Stimulated activated CD4-positive, alpha-beta T cell treated with anti-CD3 and anti-CD28 coated beads, TNF-alpha, amount 100 ng/mL, for 1 hour (primary cell): ENCODE data around the gene NIPAL4.
"Not testable (repeated sequence)": the region's sequence is repeated elsewhere in the genome, so short reads cannot be mapped to it uniquely, and the experiment has no call there.

Experiments
- DNase-seq, 3 donors: peaks; one replicate each; pipeline ENCODE4 v3.0.0-alpha.2; 2020; ENCODE audit warnings: low read depth in 3 of 3, low spot score in 1 of 3

Gene NIPAL4

DNA sequence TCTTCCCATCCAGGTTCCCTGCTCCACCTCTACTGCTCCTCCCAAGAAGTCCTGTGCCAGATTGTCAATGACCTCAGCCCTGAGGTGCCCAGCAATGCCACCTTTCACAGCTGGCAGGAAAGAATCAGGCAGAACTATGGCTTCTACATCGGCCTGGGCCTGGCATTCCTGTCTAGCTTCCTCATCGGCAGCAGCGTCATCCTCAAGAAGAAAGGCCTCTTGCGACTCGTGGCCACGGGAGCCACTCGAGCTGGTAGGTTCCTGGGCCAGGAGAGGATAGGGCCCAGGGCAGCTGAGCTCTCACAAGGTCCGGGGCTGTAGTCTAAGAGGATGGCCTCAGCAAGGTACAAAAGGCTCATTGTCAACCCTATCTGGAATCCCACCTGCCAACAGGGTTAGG lies 3.1 kb downstream of the NIPAL4 start:
- DNase-seq, result no peak

DNA sequence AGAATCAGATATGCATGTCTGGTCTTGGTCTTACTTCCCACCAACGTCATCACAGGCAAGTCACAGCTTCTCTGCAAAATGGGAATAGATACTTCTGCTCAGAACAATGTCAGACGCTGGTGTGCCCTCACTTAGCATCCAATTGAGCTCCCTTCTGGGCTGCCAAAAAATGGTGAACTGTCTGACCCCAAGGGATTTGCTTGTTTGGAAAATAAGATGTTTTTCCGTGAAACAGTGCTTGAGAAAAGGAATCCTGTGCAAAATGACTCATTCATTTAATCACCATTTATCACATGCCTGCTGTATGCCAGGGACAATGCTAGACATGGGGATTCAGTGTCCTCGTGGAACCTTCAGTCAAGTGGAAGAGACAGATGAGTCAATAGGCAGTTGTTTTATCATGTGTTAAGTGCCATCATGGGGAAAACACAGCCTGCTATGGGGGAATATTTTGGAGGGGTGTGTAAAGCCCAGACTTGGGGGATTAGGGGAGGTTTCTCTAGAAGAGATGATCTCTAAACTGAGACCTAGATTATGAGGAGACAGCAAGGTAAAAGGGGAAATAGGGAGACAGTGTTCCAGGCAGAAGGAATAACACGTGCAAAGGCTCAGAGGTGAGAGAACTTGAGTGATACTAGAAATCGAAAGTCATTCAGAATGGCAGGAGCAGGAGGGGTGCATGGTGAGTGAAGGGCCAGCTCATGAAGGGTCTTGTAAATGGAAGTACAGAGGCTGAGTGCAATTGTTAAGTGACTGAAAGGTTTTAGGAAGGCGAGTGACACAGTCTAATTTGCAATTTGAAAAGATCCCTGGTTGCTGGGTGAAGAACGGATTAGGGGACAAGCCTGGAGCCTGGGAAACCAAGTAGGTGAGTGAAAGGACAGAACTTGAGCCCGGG lies 3.9 kb downstream of the NIPAL4 start:
- DNase-seq, result no peak

DNA sequence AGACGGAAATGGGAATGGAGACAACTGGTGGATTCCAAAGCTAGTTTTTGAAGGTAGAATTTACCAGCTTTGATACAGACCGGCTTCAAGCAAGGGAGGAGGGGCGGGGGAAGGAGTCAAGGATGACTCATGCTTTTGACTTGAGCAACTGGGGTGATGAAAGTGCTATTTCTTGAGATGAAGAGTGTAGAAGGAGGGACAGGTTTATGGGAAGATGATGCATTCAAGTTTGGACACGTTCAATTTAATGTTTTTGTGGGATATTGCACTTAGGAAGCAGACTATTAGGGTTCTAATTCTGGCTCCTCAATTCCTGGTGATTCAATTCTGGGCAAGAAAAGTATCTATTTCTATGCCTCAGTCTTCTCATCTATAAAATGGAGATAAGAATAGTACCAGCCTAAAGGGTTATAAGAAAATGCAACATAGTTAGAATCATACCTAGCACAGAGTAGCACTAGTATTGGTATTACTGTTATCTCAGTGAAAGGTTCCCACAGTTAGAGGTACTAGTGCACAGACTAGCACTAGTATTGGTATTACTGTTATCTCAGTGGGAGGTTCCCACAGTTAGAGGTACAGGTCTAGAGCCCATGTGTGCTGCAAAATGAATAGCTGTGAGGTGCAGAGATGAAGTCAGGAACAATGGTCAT lies 4.6 kb downstream of the NIPAL4 start:
- peak in 1 of 3 donors; percentile 41 for DNase-seq

GRCh38 chr5:157468293-157468965 lies 8.4 kb downstream of the NIPAL4 start:
- DNase-seq, result no peak

GRCh38 chr5:157469073-157469472 lies 9.1 kb downstream of the NIPAL4 start:
- no peak for DNase-seq

- no peak for DNase-seq
These were observed 9.7 kb downstream of the NIPAL4 start for GRCh38 chr5:157469687-157470086.

DNA sequence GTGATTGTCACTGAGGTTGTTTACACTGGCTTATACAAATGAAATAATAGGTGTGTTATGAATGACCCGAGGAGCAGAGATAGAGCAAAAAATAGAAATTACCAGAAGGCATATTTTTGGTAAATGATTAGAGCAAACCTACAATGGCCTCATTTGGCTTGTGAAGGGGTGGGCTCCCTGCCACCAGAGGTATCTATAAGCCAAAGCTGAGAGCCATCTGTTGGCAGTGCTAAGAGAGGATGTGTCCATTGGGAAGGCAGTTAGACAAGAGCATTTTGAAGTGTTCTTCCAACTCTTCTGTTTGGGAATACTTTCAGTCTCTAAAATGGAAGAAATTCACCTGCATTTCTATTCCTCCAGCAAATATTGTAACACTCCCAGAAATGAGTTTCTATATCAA lies 10.6 kb downstream of the NIPAL4 start:
- DNase-seq, result no peak

- no peak for DNase-seq
These were observed 11.7 kb downstream of the NIPAL4 start for GRCh38 chr5:157471709-157472108.

DNA sequence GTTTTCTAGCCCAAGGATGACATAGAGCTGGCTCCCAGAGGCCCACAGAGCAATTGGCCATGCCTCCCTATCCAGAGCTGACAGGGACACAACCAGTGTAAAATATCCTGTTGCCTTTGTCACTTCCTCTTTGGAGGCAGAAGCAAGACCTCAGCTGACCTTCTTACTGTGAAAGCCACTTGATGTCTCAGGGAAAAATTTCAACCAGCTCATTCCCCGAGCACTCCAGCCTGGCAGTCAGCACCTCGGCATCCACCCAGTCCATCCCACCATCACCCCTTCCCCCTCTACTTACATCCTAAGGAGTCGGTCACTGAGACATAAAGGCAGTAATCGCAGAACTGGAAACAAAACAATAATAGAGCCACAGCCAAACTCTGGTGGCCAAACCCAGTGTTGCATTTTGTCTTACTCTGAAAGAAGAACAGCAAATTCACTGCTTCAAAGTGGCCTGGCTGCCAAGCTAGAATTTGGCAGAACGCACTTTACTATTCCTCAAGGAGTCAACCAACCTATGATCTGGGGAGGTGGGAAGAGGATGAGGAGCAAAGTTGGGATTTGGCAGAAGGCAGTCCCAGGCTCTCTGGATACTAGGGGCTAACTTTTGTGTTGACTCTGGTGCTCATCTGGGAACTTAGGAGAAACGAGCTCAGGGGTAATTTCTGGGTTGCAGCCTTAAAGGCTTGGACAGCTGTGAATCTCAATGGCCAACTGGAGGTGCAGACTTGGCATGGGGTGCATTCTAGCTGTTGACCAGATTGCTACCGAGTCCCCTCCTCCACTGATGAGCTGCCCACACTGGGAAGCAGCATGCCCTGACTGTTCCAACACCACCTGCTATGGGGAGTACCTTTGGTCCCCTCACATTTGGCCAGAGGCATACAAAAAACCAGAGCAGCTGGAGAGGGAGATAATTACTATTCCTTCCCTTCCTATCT lies 13.6 kb downstream of the NIPAL4 start:
- DNase-seq, result no peak

GRCh38 chr5:157475432-157475831 lies 15.4 kb downstream of the NIPAL4 start:
- DNase-seq, result no peak

- DNase-seq, result no peak
These were observed 16.8 kb downstream of the NIPAL4 start for GRCh38 chr5:157476702-157477408.

GRCh38 chr5:157477814-157478494 lies 17.9 kb downstream of the NIPAL4 start:
- no peak for DNase-seq

DNA sequence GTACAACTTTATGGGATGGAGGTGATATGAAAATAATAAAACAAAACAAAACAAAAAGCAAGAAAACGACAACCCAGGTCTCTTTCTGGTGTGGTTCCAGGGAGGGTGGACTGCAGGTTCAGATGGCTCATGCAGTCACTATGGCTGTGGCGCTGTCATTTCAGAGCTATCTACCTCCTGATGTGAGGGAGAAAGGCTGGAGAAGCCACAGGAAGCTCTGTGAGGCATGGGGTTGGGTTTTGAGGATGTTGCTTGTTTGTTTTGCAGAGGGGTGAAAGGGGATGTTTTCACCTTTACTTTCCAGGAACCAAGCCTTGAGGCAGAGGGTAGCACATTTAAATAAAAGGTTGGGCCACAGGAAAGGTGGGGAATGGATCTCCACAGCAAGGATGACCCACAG lies 18.7 kb downstream of the NIPAL4 start:
- no peak for DNase-seq

- DNase-seq, result no peak
These were observed 19.2 kb downstream of the NIPAL4 start for GRCh38 chr5:157479166-157479565.

DNA sequence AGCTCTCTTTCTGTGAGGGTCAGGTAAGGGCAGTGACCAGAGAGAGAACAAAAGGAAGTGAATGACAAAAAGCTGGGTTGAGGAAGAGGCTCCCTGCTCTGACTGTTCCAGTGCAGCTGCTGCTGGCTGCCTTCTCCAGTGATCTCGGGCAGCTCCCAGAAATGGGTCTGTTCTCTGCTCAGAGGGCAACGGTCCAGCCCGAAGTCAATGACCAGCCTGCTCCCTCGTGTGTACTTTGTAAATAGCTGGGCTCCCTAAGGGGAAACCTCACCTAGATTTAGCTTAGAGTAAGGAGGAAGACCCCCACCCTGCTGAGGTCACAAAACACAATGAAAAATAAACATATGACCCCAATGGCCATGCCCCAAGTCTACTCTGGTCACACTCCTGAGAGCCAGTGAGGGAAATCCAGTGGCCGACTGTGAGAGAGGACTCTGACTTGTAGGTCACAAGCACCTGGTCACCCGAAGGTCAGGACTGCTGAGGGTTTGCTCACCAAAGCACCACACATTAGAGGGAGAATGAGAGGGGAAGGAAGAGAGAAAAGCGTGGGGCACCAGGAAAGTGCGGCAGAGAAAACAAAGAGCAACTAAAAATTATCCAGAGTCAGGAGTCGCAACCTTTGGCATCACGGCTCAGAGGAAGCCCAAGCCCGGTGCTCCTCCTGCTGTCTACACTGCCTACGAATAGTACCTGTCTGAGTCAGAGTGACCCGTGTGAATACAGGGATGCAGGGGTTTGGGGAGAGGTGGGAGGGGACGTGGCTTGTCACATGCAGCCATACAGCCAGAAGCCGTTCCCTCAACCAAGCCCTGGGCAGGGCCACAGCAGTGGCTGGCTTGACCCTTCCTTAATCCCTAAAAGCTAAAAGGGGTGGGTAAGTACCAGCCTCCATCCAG lies 19.8 kb downstream of the NIPAL4 start:
- no peak for DNase-seq

DNA sequence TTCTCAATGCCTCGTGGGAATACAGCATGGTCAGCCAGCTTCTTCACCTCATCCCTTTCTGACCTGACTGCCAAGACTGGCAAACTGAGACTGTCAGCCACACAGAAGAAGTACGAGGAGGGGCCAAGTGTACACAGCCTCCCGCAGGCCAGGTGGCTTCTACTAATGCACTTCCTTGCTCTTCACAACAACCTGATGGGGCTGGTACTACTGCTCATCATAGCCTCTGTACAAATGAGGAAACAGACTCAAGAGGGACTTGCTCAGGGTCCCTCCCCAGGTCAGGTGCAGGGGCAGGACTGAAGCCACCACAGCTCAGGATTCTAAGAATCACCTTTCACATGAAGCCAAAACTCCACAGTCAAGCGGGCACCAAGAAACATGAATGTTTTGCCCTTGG lies 21.3 kb downstream of the NIPAL4 start:
- DNase-seq, result no peak

DNA sequence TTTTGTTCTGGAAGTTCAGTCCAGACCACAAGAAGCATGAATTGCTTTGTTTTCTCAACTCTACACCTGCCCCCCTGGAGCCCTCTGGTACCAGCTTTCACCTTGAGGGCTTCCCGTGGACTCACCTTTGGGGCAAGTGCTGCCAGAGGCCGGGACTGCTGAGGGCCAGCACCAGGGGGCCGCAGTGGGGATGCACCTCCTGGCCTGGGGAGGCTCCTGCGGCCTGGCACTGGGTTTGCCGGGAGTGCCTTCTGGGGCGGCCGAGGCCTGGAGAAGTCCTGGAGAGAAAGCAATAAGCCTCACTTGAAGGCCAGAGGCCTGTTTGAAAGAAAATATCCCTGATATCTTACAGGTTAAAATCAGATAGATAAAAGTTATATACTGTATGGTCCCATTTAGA lies 21.7 kb downstream of the NIPAL4 start:
- no peak for DNase-seq

GRCh38 chr5:157482702-157483101 lies 22.7 kb downstream of the NIPAL4 start:
- DNase-seq, result not testable (repeated sequence)

GRCh38 chr5:157484768-157485167 lies 24.8 kb downstream of the NIPAL4 start:
- DNase-seq, result no peak
